ENCODE data around the gene APCS.

Gene APCS

GRCh38 chr1:159587461-159587951, at the start of gene APCS:
APCS (plus strand) TSS chr1:159587826; CDS start chr1:159587922, 96 bp downstream.
- DNase-seq (ENCODE audit: low read depth in 2 of 2), result no peak

DNA sequence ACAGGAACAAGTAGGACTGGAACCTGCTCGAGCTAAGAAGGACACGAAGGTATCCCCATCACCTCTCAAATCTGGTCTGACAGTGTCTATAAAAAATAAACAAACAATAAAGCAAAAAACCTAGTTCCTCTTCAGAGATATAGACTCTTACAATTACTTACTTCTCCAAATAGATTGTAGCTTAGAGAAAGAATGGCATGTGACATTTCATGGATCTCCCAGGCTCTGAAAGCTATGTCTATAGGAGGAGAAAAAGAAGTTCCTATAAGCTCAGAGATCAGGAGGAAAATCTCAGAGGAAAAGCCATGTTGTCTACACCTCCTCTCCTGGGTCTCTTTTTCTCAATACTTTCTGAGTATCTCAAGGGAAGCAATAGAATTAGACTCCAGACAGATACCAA, 39.5 kb upstream of the APCS start:
- DNase-seq (ENCODE audit: low read depth in 2 of 2), result no peak

GRCh38 chr1:159554261-159554660, 33.4 kb upstream of the APCS start:
- DNase-seq (ENCODE audit: low read depth in 2 of 2), result no peak

DNA sequence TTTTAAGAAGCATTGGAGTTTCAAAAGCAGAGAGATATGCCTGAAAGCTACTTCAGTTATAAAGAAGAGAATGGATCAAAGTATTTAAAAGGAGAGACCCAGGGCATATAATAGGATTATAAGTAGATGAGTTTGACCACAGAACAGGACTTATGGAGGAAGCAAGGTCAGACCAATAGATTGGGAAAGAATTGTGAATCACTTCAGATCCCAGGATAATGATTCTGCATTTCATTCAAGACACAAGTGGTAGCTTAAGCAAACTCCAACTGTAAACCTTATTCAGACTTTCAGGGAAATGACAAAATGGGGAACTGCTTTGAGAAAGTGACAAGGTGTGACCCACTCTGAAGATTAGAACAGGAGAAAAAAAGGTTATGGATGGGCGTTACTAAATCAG, 32.9 kb upstream of the APCS start:
- DNase-seq (ENCODE audit: low read depth in 2 of 2), result no peak

- no peak for DNase-seq (ENCODE audit: low read depth in 2 of 2)
Observed at GRCh38 chr1:159556931-159557369, 30.7 kb upstream of the APCS start.

DNA sequence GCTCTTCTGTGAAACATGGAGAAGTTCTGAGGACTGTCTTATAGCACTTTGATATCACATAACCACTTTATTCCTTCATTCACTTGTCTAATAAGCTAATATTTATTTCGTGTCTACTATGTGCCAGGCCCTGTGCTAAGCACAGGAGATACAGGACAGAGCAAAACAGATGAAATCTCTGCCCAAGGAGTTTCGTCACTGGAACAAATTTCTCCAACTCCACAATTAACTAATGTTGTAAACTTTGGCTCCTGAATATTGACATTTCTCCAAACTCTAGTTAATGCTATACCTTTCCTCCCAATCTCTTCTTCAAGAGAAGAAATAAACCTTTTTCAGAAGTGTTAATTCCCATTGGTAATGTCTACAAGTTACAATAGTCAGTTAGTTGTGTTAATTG, 27.0 kb upstream of the APCS start:
- no peak for DNase-seq (ENCODE audit: low read depth in 2 of 2)

DNA sequence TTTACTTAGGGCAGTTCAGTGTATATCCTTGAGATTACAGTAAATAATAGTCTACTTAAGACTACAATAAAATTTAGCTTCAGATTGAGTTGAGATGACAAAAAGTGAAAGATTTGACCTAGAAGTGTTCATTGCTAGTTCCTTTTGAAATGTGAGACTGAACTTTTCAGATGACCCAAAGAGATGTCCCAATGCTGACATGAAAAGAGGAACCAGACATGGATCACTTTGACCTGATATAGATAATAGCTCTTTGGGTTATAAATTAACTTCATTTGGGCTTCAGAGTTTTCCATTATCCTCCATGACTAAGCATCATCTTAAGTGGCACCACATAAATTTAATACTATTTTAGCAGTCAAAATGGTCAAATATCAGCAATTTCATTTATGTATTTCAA, 26.1 kb upstream of the APCS start:
- DNase-seq (ENCODE audit: low read depth in 2 of 2), result no peak

GRCh38 chr1:159562680-159563079, 24.9 kb upstream of the APCS start:
- DNase-seq (ENCODE audit: low read depth in 2 of 2), result no peak

DNA sequence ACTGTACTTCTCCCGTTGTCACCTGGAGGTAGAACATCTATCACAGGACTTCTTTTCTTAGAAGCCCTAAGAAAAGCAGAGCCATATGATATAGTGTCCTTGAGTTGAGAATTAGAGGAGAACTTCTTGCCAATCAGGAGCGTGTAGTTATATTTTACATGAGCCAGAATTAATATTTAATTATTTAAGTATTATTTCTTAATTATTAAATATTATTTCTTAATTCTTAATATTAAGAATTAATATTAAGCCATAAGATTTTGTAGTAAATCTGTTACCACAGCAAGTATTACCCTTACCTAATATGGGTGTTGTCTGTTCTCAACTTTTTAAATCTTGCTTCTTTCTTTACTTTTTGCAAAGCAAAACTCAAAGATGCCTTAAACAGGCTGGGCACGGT, 10.2 kb upstream of the APCS start:
- no peak for DNase-seq (ENCODE audit: low read depth in 2 of 2)

- DNase-seq (ENCODE audit: low read depth in 2 of 2), result no peak
Observed at GRCh38 chr1:159580340-159580739, 7.3 kb upstream of the APCS start.

DNA sequence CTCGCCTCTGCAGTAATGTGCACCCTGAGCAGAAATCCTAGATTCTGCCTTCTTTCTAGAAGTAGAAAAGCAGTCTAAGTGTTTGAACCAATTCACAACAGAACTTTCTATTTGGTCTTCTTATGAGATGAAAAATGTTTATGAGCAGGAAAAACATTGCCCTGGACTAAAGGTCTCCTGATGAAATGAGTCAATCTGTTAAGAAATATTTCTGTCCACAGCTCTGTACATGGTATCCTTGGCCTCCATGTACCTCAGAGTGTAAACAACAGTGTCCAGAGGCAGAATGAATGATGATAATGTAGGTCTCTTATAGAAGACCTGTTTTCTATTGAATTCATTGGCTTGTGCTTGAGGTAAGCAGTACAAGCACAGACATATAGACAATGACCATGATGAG, 6.2 kb upstream of the APCS start:
- no peak for DNase-seq (ENCODE audit: low read depth in 2 of 2)

DNA sequence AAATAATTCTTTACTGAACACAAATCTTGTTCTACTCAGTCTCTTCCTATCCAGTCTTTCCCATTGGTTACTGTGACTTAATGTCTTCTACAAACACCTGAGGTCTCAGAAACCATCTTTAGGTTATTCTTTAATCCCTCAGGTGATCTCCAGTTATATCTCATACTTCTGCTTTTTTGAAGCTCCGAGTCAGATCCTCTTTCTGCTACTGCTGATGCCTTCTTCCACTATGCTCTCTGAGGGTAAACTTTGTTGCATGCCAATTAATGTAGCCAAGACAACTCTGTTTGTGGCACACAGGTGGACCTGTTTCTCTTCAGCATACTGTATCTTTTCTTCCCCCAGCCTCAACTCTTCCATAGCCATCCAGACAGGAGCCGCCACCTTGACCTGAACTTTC, 3.1 kb upstream of the APCS start:
- no peak for DNase-seq (ENCODE audit: low read depth in 2 of 2)

GRCh38 chr1:159591981-159592380, 4.4 kb downstream of the APCS start:
- no peak for DNase-seq (ENCODE audit: low read depth in 2 of 2)

DNA sequence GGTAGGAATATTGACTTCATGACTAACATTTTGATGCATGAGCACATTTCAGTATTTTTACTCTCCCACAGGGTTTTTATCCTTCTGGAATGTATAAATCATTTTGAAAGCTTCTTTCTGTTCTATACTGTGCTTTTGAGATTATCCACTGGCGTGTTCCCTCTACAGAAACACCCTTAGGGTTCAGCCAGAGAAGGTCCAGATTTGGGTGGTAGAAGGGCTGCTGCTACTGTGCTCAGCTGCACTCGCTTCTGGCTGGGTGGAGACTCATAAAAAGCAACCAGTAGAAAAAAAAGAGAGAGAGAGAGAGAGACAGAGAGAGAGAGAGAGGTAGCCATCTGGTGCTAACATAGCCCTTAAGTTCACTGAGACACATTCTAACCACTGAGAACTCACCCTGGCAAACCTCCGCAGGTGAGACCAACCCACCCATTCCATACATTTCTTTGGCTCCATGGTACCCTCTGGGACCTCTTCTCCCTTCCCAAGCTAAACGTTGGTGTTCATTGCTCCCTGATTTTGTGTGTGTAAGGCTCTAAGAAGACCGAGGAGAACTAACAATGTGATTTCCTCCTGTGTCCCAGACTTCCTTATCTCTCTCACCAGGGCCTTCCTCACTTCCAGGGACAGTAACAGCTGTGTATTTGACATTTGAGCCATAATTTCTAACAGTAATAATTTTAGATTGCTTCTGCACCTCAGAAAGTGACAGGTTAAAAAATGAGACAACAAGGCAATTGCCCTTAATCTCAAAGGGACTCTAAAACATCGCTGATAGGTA, 7.2 kb downstream of the APCS start:
- no peak for DNase-seq (ENCODE audit: low read depth in 2 of 2)

DNA sequence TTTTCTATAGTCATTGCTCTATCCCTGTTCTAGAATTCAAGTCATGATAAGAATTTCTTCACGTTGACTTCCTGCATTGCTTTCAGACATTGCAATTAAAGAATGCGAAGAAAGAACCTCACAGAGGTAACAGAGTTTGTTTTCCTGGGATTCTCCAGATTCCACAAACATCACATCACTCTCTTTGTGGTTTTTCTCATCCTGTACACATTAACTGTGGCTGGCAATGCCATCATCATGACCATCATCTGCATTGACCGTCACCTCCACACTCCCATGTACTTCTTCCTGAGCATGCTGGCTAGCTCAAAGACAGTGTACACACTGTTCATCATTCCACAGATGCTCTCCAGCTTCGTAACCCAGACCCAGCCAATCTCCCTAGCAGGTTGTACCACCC, 10.6 kb downstream of the APCS start:
- DNase-seq (ENCODE audit: low read depth in 2 of 2), result no peak

- DNase-seq (ENCODE audit: low read depth in 2 of 2), result no peak
Observed at GRCh38 chr1:159600894-159601293, 13.3 kb downstream of the APCS start.

DNA sequence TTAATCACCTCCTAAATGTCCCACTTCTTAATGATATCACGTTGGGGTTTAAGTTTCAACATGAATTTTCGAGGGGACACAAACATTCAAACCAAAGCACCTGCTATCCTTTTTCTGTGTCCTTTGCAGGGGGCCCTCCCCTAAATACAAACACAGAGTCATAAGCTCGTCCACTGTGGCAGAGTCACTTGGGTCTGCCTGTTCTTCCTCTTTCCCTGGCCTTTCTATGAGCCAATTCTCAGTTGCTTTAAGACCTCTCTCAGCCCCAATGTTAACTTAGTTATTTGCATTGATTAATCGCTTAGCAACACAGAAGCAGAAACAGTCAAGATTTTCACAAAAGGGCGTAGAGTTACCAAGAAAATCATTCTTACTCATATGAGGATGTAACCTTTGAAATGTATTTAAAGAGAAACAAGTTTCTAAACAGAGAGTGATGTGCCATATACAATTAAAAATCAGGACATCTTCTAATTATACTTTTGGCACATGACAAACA, 14.9 kb downstream of the APCS start:
- no peak for DNase-seq (ENCODE audit: low read depth in 2 of 2)

- no peak for DNase-seq (ENCODE audit: low read depth in 2 of 2)
Observed at GRCh38 chr1:159612211-159612885, 24.7 kb downstream of the APCS start.

DNA sequence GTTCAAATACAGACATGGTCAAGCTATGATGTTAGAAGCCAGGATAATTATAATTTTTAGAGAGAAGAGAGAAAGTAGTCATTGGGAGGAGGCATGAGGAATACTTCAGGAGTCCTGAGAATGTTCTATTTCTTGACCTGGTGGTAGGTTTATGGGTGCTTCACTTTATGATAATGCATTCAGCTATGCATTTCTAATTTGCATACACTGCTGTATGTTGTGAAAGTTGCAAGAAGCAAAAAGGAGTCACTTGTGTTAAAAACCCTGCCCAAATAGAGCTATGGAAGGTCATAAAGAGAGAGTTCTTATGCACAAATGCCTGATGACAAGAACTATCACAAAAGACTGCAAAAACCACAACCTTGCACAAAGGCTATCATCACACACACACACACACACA, 45.3 kb downstream of the APCS start:
- DNase-seq (ENCODE audit: low read depth in 2 of 2), result no peak
